Prostate gland (tissue), 2 donors: ENCODE measurements around the gene SIPA1L3.

Experiments
- CTCF ChIP-seq, 4 experiments: fragments of 200-600 bp in 2 of 4; fragments of 450-650 bp in 2 of 4; sonication (generic) in 2 of 4; IDR thresholded peaks; 1 replicate in 3 of 4; 2 replicates in 1 of 4; pipeline ENCODE4 v1.5.1; 2016 to 2019; ENCODE audit warnings: antibody characterized with exemption in 4 of 4, mild to moderate bottlenecking in 2 of 4, moderate library complexity in 2 of 4
- POLR2A ChIP-seq: fragments of 450-650 bp; IDR thresholded peaks from one replicate; pipeline ENCODE4 v1.6.1; 2016; ENCODE audit warnings: antibody characterized with exemption, mild to moderate bottlenecking
- POLR2AphosphoS5 ChIP-seq: sonication (generic); formaldehyde crosslinking; IDR thresholded peaks from one replicate; pipeline ENCODE4 v1.6.1; 2017; ENCODE audit warnings: antibody characterized with exemption

DNA sequence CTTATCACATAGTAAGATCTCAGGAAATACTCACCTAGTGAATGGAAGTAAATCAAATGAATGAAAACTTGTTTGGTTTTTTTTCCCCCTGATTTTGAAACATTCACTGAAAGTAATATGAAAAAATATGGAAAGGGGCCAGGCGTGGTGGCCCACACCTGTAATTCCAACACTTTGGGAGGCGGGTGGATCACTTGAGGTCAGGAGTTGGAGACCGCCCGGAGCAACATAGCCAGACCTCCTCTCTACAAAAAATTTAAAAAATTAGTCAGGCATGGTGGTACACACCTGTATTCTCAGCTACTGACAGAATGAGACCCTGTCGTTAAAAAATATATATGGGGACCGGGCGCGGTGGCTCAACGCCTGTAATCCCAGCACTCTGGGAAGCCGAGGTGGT lies 149.6 kb downstream of the SIPA1L3 start:
- TF ChIP-seq POLR2AphosphoS5 (no peak), CTCF (IDR thresholded peaks at IDR 0.05) (no peak), POLR2A (no peak)
